IMR-90 (cell line): Measurements from ENCODE around the gene MRTFA. TPM values are rescaled to one million over a fixed set of nuclear protein-coding genes. Genes with fewer than 3 reads are reported as not detected.

ENCODE experiments used
- ATAC-seq: fragments of 200-7000 bp; cut with Tn5 transposase; 2 replicates; pipeline ENCODE4 v1.9.1; 2020; ENCODE audit warnings: low read depth, mild to moderate bottlenecking, moderate library complexity
- BruUV-seq: library from RNA; stranded (reverse); fragments of 400-500 nt; replicated peaks from 2 replicates; lab custom pipeline; 2021; lab: Mats Ljungman, UMichigan
- CTCF ChIA-PET: fragments of 300-600 bp; formaldehyde crosslinking; extraction: SDS; loops from one replicate; lab custom pipeline; 2021; ENCODE audit warnings: antibody characterized with exemption; lab: Yijun Ruan, JAX
- POLR2A ChIA-PET: fragments of 300-600 bp; sonication (Branson Sonifier 250); formaldehyde crosslinking; loops from one replicate; lab custom pipeline; 2022; ENCODE audit warnings: antibody characterized with exemption; ENCODE audit not compliant: unreplicated experiment; lab: Charles Lee
- DNase-seq: peaks from one replicate; pipeline ENCODE4 v3.0.0; 2013
- H2AFZ ChIP-seq: replicated peaks from 2 replicates; pipeline ENCODE3; 2013; ENCODE audit warnings: low read length, mild to moderate bottlenecking; ENCODE audit not compliant: poor library complexity
- H2AK5ac ChIP-seq: 2 replicates; pipeline ENCODE4 v1.6.1; 2013; ENCODE audit warnings: low read depth, low read length, inconsistent platforms
- H2AK9ac ChIP-seq: replicated peaks from 2 replicates; pipeline ENCODE3; 2013; ENCODE audit warnings: mild to moderate bottlenecking, low read depth, low read length, moderate library complexity; ENCODE audit not compliant: poor library complexity
- H2BK120ac ChIP-seq: 2 replicates; pipeline ENCODE4 v1.6.1; 2013; ENCODE audit warnings: low read depth, low read length, inconsistent platforms
- H2BK15ac ChIP-seq: 3 replicates; pipeline ENCODE4 v1.6.1; 2013; ENCODE audit warnings: low read depth, low read length, inconsistent platforms
- H2BK20ac ChIP-seq: 2 replicates; pipeline ENCODE4 v1.6.1; 2013; ENCODE audit warnings: low read depth, mild to moderate bottlenecking, inconsistent platforms, low read length, moderate library complexity
- H2BK5ac ChIP-seq: 2 replicates; pipeline ENCODE4 v1.6.1; 2013; ENCODE audit warnings: mild to moderate bottlenecking, low read depth, low read length, inconsistent platforms; ENCODE audit not compliant: poor library complexity, severe bottlenecking
- H3K14ac ChIP-seq: replicated peaks from 2 replicates; pipeline ENCODE4 v1.6.1; 2013; ENCODE audit warnings: low read depth, low read length, inconsistent platforms
- H3K18ac ChIP-seq: 2 replicates; pipeline ENCODE4 v1.6.1; 2013; ENCODE audit warnings: low read depth, low read length, control low read depth
- H3K23ac ChIP-seq: 2 replicates; pipeline ENCODE4 v1.6.1; 2013; ENCODE audit warnings: low read depth, low read length, inconsistent platforms
- H3K27ac ChIP-seq: 2 replicates; pipeline ENCODE4 v1.5.1; 2013; ENCODE audit warnings: mild to moderate bottlenecking, control low read depth, low read length; ENCODE audit not compliant: insufficient read depth
- H3K27me3 ChIP-seq: 2 replicates; pipeline ENCODE4 v1.6.1; 2013; ENCODE audit warnings: low read length; ENCODE audit not compliant: control insufficient read depth, insufficient read depth
- H3K36me3 ChIP-seq: 2 replicates; pipeline ENCODE4 v1.6.1; 2013; ENCODE audit warnings: low read length, mixed read lengths; ENCODE audit not compliant: control insufficient read depth, insufficient read depth
- H3K4ac ChIP-seq: 2 replicates; pipeline ENCODE4 v1.6.1; 2013; ENCODE audit warnings: low read depth, low read length, inconsistent platforms
- H3K4me1 ChIP-seq: 2 replicates; pipeline ENCODE4 v1.6.1; 2013; ENCODE audit warnings: low read length, mixed read lengths; ENCODE audit not compliant: control insufficient read depth, insufficient read depth
- H3K4me2 ChIP-seq: 2 replicates; pipeline ENCODE4 v1.6.1; 2013; ENCODE audit warnings: low read depth, mild to moderate bottlenecking, control low read depth, low read length, moderate library complexity
- H3K4me3 ChIP-seq: 2 replicates; pipeline ENCODE4 v1.5.1; 2013; ENCODE audit warnings: low read depth, mild to moderate bottlenecking, control low read depth, low read length, moderate library complexity; ENCODE audit not compliant: insufficient read depth
- H3K56ac ChIP-seq: 2 replicates; pipeline ENCODE4 v1.6.1; 2013; ENCODE audit warnings: low read length, inconsistent platforms; ENCODE audit not compliant: insufficient read depth; ENCODE audit errors: extremely low read depth
- H3K79me1 ChIP-seq, 2 experiments: 2 replicates each; pipeline ENCODE4 v1.6.1; 2013; ENCODE audit warnings: low read length in 2 of 2, inconsistent platforms in 1 of 2, low read depth in 1 of 2
- H3K9ac ChIP-seq: 2 replicates; pipeline ENCODE4 v1.6.1; 2013; ENCODE audit warnings: low read depth, low read length, control low read depth
- H3K9me1 ChIP-seq: 2 replicates; pipeline ENCODE4 v1.6.1; 2013; ENCODE audit warnings: low read length, inconsistent platforms; ENCODE audit not compliant: insufficient read depth
- H3K9me3 ChIP-seq: 2 replicates; pipeline ENCODE4 v1.6.1; 2013; ENCODE audit warnings: low read length; ENCODE audit not compliant: control insufficient read depth, insufficient read depth
- H4K20me1 ChIP-seq: 2 replicates; pipeline ENCODE4 v1.6.1; 2013; ENCODE audit warnings: low read length, inconsistent platforms; ENCODE audit not compliant: insufficient read depth
- H4K5ac ChIP-seq: 2 replicates; pipeline ENCODE4 v1.6.1; 2013; ENCODE audit warnings: mild to moderate bottlenecking, low read depth, low read length, control low read depth
- H4K8ac ChIP-seq, 2 experiments: 2 replicates each; pipeline ENCODE4 v1.6.1; 2013; ENCODE audit warnings: low read depth in 2 of 2, low read length in 2 of 2, control low read depth in 1 of 2, inconsistent platforms in 1 of 2
- H4K91ac ChIP-seq: 2 replicates; pipeline ENCODE4 v1.6.1; 2013; ENCODE audit warnings: low read depth, low read length, inconsistent platforms; ENCODE audit not compliant: insufficient read depth
- BHLHE40 ChIP-seq: fragments of 150-350 bp; IDR thresholded peaks from 2 replicates; pipeline ENCODE4 v1.6.1; 2016; ENCODE audit warnings: mild to moderate bottlenecking, low read depth, low read length
- CEBPB ChIP-seq: IDR thresholded peaks from 2 replicates; pipeline ENCODE4 v1.6.1; 2012; ENCODE audit warnings: low read depth, low read length, improper control_type of control experiment
- CHD1 ChIP-seq: IDR thresholded peaks from 2 replicates; pipeline ENCODE4 v1.6.1; 2012; ENCODE audit warnings: low read depth, low read length, improper control_type of control experiment
- CTCF ChIP-seq: conservative IDR thresholded peaks from 2 replicates; pipeline ENCODE4 v1.5.1; 2012; ENCODE audit warnings: mild to moderate bottlenecking, low read depth, low read length, improper control_type of control experiment
- FOS ChIP-seq: fragments of 150-350 bp; IDR thresholded peaks from 2 replicates; pipeline ENCODE4 v1.6.1; 2016; ENCODE audit warnings: low read depth, low read length
- MAFK ChIP-seq: IDR thresholded peaks from 2 replicates; pipeline ENCODE4 v1.6.1; 2012; ENCODE audit warnings: low read depth, low read length, improper control_type of control experiment
- MAZ ChIP-seq: IDR thresholded peaks from 2 replicates; pipeline ENCODE4 v1.6.1; 2012; ENCODE audit warnings: low read depth, mild to moderate bottlenecking, low read length, improper control_type of control experiment, moderate library complexity, borderline replicate concordance
- POLR2A ChIP-seq: IDR thresholded peaks from 2 replicates; pipeline ENCODE4 v1.6.1; 2012; ENCODE audit warnings: mild to moderate bottlenecking, low read depth, low read length
- RAD21 ChIP-seq: IDR thresholded peaks from 2 replicates; pipeline ENCODE4 v1.6.1; 2012; ENCODE audit warnings: low read length, improper control_type of control experiment
- RCOR1 ChIP-seq: IDR thresholded peaks from 2 replicates; pipeline ENCODE4 v1.6.1; 2012; ENCODE audit warnings: mild to moderate bottlenecking, low read length, improper control_type of control experiment; ENCODE audit not compliant: insufficient replicate concordance
- RFX5 ChIP-seq: IDR thresholded peaks from 2 replicates; pipeline ENCODE4 v1.8.0; 2012; ENCODE audit warnings: low read depth, mild to moderate bottlenecking, low read length, moderate library complexity
- USF2 ChIP-seq: fragments of 150-350 bp; IDR thresholded peaks from 2 replicates; pipeline ENCODE4 v1.6.1; 2017; ENCODE audit warnings: mild to moderate bottlenecking, antibody characterized with exemption, low read length, low read depth
- WGBS, 2 experiments: methylation state at CpG; one replicate each; pipeline versions ENCODE4 v1.1.5 to v1.1.7; 2013; ENCODE audit warnings: missing lambda C conversion rate in 2 of 2; ENCODE audit not compliant: insufficient read length in 1 of 2; ENCODE audit errors: extremely low coverage in 2 of 2; 5-methylcytosine and 5-hydroxymethylcytosine counted together
- dilution Hi-C: fragments of 300-500 bp; cut with HindIII; formaldehyde crosslinking; loops from one replicate; pipeline ENCODE4 v1.14.3; 2018; ENCODE audit warnings: low sequenced_read_pairs; ENCODE audit not compliant: unreplicated experiment
- in situ Hi-C: fragments of 300-500 bp; cut with MboI; formaldehyde crosslinking; loops from 3 replicates; pipeline ENCODE4 v1.14.3; 2019; ENCODE audit warnings: low sequenced_read_pairs, inconsistent platforms, mixed read lengths
- intact Hi-C: fragments of 100-400 bp; cut with micrococcal nuclease; formaldehyde crosslinking; loops from 2 replicates; pipeline ENCODE4 v1.10.0; 2022
- polyA plus RNA-seq, 3 experiments: library from polyadenylated mRNA; depleted of rRNA; stranded (reverse); fragments of >200 nt; gene quantifications; 2 replicates each; pipeline ENCODE4 v1.2.3, GENCODE V29; 2012; ENCODE audit warnings: low replicate concordance in 1 of 3
- total RNA-seq: library from RNA; depleted of rRNA; stranded (reverse); fragments of >200 nt; gene quantifications from 2 replicates; pipeline ENCODE4 v1.2.3, GENCODE V29; 2012

The MRTFA gene
- total and polyA plus RNA-seq, 2 of the 4 experiments (the other 2 are of a cell fraction), result 12.5 to 17.2 TPM

GRCh38 chr22:40403141-40403540, 233.4 kb downstream of the MRTFA start:
- dilution Hi-C loops (no loop called here), in situ Hi-C loops (no loop called here)
- no peak overlapping the region for H4K91ac ChIP-seq

More at GRCh38 chr22:40403141-40403540, 233.4 kb downstream of the MRTFA start:
- Histone ChIP-seq H4K5ac (no peak overlapping the region), H3K4me1 (peaks cover 1% of the 10 kb centered on the region; the same call in 1 of the 2 replicates), H4K20me1 (peaks cover 20% of the 10 kb centered on the region), H3K36me3 (peaks cover 63% of the 10 kb centered on the region), H2AFZ (no peak overlapping the region), H3K18ac (no peak overlapping the region), H2BK120ac (no peak overlapping the region), H3K27me3 (no peaks in the 10 kb centered on the region), H3K14ac (no peak overlapping the region), H3K27ac (no peak overlapping the region), H3K4me3 (no peak overlapping the region), H3K4ac (no peak overlapping the region), H4K8ac (no peak overlapping the region), H3K9me3 (no peaks in the 10 kb centered on the region), H2BK20ac (no peak overlapping the region), H3K23ac (no peak overlapping the region), H2AK9ac (no peak overlapping the region), H2AK5ac (no peak overlapping the region), H3K9ac (no peak overlapping the region), H3K9me1 (peaks cover 12% of the 10 kb centered on the region; the same call in 1 of the 2 replicates), H3K79me1 (peaks cover 28 to 49% of the 10 kb centered on the region in 2 experiments), H3K56ac (no peak overlapping the region), H2BK5ac (no peak overlapping the region), H3K4me2 (no peak overlapping the region), H2BK15ac (no peak overlapping the region)
- intact Hi-C loops, result no loop called here
- ChIA-PET CTCF (no interaction called here), POLR2A (no interaction called here)
- ATAC-seq (no peak), DNase-seq (no peak)
- WGBS, 2 experiments, result 100% methylated on average over 1 of the region's 3 CpGs; no CpG with 5 or more reads in 1 of the 2 experiments
- TF ChIP-seq CHD1 (no peak), POLR2A (no peak), FOS (no peak), CTCF (no peak), RCOR1 (no peak), CEBPB (no peak), USF2 (no peak), RFX5 (no peak), MAZ (no peak), BHLHE40 (no peak), RAD21 (no peak), MAFK (no peak)
- no TSS peak for BruUV-seq
